Measurements from ENCODE around the gene PPID. TPM values are rescaled to one million over a fixed set of nuclear protein-coding genes. Genes with fewer than 3 reads are reported as not detected.

The PPID gene
- total RNA-seq, 1 experiment from 2014 or later: 23.3 TPM

- Histone ChIP-seq H3K27ac (ENCODE audit: low read length) (no peak overlapping the region), H3K27me3 (ENCODE audit: control insufficient read depth, insufficient read depth, low read length) (no peaks in the 10 kb centered on the region), H3K4me1 (ENCODE audit: control insufficient read depth, insufficient read depth, low read length) (no peaks in the 10 kb centered on the region), H3K4me3 (ENCODE audit: low read depth in 2 of 2, low read length in 2 of 2) (no peak overlapping the region), H3K9me3 (ENCODE audit: control insufficient read depth, insufficient read depth, low read depth, low read length) (no peaks in the 10 kb centered on the region), H3K36me3 (ENCODE audit: control insufficient read depth, insufficient read depth, low read length) (no peaks in the 10 kb centered on the region)
- ATAC-seq (no peak), DNase-seq (ENCODE audit: low read depth, low spot score) (no peak)
- in situ Hi-C loops (cut with HindIII; ENCODE audit: low pct_unique_long_range_greater_than_20kb, low sequenced_read_pairs): no loop called here
- ChIA-PET CTCF (interaction anchor here (0.6 kb wide), 1 partner anchor 455 kb away, joined by 3 read pairs; no protein-coding TSS in a partner anchor), POLR2A (no interaction called here)
- TF ChIP-seq SIN3A (IDR thresholded peaks at IDR 0.05; ENCODE audit: borderline replicate concordance, insufficient read depth, low read depth, low read length) (no peak), TCF7L2 (IDR thresholded peaks at IDR 0.05; ENCODE audit: low read depth, low read length) (no peak)
- no TSS peak for BruUV-seq (replicated peaks)
- intact Hi-C loops (cut with micrococcal nuclease; ENCODE audit: unreplicated experiment): no loop called here
Observed at GRCh38 chr4:158678767-158679166, 44.4 kb downstream of the PPID start.

GRCh38 chr4:158676076-158676475 lies 47.1 kb downstream of the PPID start:
- Histone ChIP-seq H3K4me1 (ENCODE audit: control insufficient read depth, insufficient read depth, low read length) (no peaks in the 10 kb centered on the region), H3K27ac (ENCODE audit: low read length) (no peak overlapping the region), H3K4me3 (ENCODE audit: low read depth in 2 of 2, low read length in 2 of 2) (no peak overlapping the region), H3K36me3 (ENCODE audit: control insufficient read depth, insufficient read depth, low read length) (no peaks in the 10 kb centered on the region), H3K9me3 (ENCODE audit: control insufficient read depth, insufficient read depth, low read depth, low read length) (no peaks in the 10 kb centered on the region), H3K27me3 (ENCODE audit: control insufficient read depth, insufficient read depth, low read length) (no peaks in the 10 kb centered on the region)
- no peak for TF ChIP-seq TCF7L2 (IDR thresholded peaks at IDR 0.05; ENCODE audit: low read depth, low read length)
- TF ChIP-seq SIN3A (IDR thresholded peaks at IDR 0.05; ENCODE audit: borderline replicate concordance, insufficient read depth, low read depth, low read length): no peak
- no peak for TF ChIP-seq REST (IDR thresholded peaks at IDR 0.05; ENCODE audit: insufficient read depth in 1 of 2, low read depth in 2 of 2, low read length in 1 of 2)
- no peak for TF ChIP-seq CTCF (IDR thresholded peaks at IDR 0.05)
- no peak for TF ChIP-seq POLR2AphosphoS5 (IDR thresholded peaks at IDR 0.05; ENCODE audit: low read depth, low read length)
- in situ Hi-C loops (cut with HindIII; ENCODE audit: low pct_unique_long_range_greater_than_20kb, low sequenced_read_pairs): no loop called here
- no peak for DNase-seq (ENCODE audit: low read depth, low spot score)
- ChIA-PET POLR2A (no interaction called here), CTCF (no interaction called here)
- intact Hi-C loops (cut with micrococcal nuclease; ENCODE audit: unreplicated experiment): no loop called here
- ATAC-seq: no peak
- BruUV-seq (replicated peaks): no TSS peak

- intact Hi-C loops (cut with micrococcal nuclease; ENCODE audit: unreplicated experiment): no loop called here
- no peak for DNase-seq (ENCODE audit: low read depth, low spot score)
- H3K36me3 ChIP-seq (ENCODE audit: control insufficient read depth, insufficient read depth, low read length): no peaks in the 10 kb centered on the region
- CTCF ChIA-PET: no interaction called here
- no peak for TF ChIP-seq CTCF (IDR thresholded peaks at IDR 0.05)
- TF ChIP-seq POLR2AphosphoS5 (IDR thresholded peaks at IDR 0.05; ENCODE audit: low read depth, low read length): no peak
- no peak for TF ChIP-seq SIN3A (IDR thresholded peaks at IDR 0.05; ENCODE audit: borderline replicate concordance, insufficient read depth, low read depth, low read length)
- no peak for TF ChIP-seq TCF7L2 (IDR thresholded peaks at IDR 0.05; ENCODE audit: low read depth, low read length)
- TF ChIP-seq REST (IDR thresholded peaks at IDR 0.05; ENCODE audit: insufficient read depth in 1 of 2, low read depth in 2 of 2, low read length in 1 of 2): no peak
- POLR2A ChIA-PET: no interaction called here
- no peak for ATAC-seq
- H3K27me3 ChIP-seq (ENCODE audit: control insufficient read depth, insufficient read depth, low read length): no peaks in the 10 kb centered on the region
- no peaks in the 10 kb centered on the region for H3K4me1 ChIP-seq (ENCODE audit: control insufficient read depth, insufficient read depth, low read length)
- no peak overlapping the region for H3K27ac ChIP-seq (ENCODE audit: low read length)
- no peaks in the 10 kb centered on the region for H3K9me3 ChIP-seq (ENCODE audit: control insufficient read depth, insufficient read depth, low read depth, low read length)
- in situ Hi-C loops (cut with HindIII; ENCODE audit: low pct_unique_long_range_greater_than_20kb, low sequenced_read_pairs): no loop called here
- no TSS peak for BruUV-seq (replicated peaks)
- H3K4me3 ChIP-seq (ENCODE audit: low read depth in 2 of 2, low read length in 2 of 2): no peak overlapping the region
Observed at GRCh38 chr4:158673633-158674032, 49.6 kb downstream of the PPID start.

All from Panc1 (cell line).